ENCODE measurements around the gene MYO1F. TPM values are rescaled to one million over a fixed set of nuclear protein-coding genes. Genes with fewer than 3 reads are reported as not detected.
A peak's percentile ranks its signal among the peaks of the same experiment; 100 is the strongest.
"Not testable (repeated sequence)": the region's sequence is repeated elsewhere in the genome, so short reads cannot be mapped to it uniquely, and the experiment has no call there.

MYO1F gene
- total RNA-seq (2014; rRNA removed; shearing (Covaris generic); ENCODE audit: low replicate concordance) = not detected in 2 replicates

GRCh38 chr19:8577247-8577646 is at the start of gene MYO1F:
MYO1F (minus strand) TSS chr19:8577442; CDS start chr19:8577309, 133 bp downstream.
- Histone ChIP-seq H4K20me1 (ENCODE audit: insufficient read depth, low read depth, low read length) (0 out of 2 replicates have a peak, but pooled peaks cover 3% of the 10 kb centered on the region), H3K9me3 (ENCODE audit: low read length) (no peaks in the 10 kb centered on the region), H3K27ac (ENCODE audit: low read length) (no peak within 1 kb of the TSS), H3K79me2 (ENCODE audit: low read length) (no peaks in the 10 kb centered on the region), H3K9me2 (replicated peaks; ENCODE audit: insufficient read depth, low read length) (no peaks in the 10 kb centered on the region), H3K9ac (ENCODE audit: low read length) (no peak within 1 kb of the TSS), H3K4me1 (ENCODE audit: low read length) (no peaks in the 10 kb centered on the region), H3K4me2 (ENCODE audit: low read depth, low read length, poor library complexity, severe bottlenecking) (no peak within 1 kb of the TSS), H3K4me3 (ENCODE audit: low read length) (no peak within 1 kb of the TSS), H3K36me3 (ENCODE audit: insufficient read depth, low read length) (no peaks in the 10 kb centered on the region), H2AFZ (ENCODE audit: low read length) (no peak within 1 kb of the TSS), H3K27me3 (ENCODE audit: low read length) (no peaks in the 10 kb centered on the region)
- DNase-seq = no peak

GRCh38 chr19:8626842-8627241 is 49.6 kb upstream of the MYO1F start:
- Histone ChIP-seq H3K4me1 (ENCODE audit: low read length) (no peaks in the 10 kb centered on the region), H3K27me3 (ENCODE audit: low read length) (no peaks in the 10 kb centered on the region), H3K9me3 (ENCODE audit: low read length) (no peaks in the 10 kb centered on the region), H3K4me2 (ENCODE audit: low read depth, low read length, poor library complexity, severe bottlenecking) (no peak overlapping the region), H4K20me1 (ENCODE audit: insufficient read depth, low read depth, low read length) (no peaks in the 10 kb centered on the region), H2AFZ (ENCODE audit: low read length) (no peak overlapping the region), H3K9ac (ENCODE audit: low read length) (no peak overlapping the region), H3K4me3 (ENCODE audit: low read length) (no peak overlapping the region), H3K79me2 (ENCODE audit: low read length) (no peaks in the 10 kb centered on the region), H3K36me3 (ENCODE audit: insufficient read depth, low read length) (no peaks in the 10 kb centered on the region), H3K27ac (ENCODE audit: low read length) (no peak overlapping the region), H3K9me2 (replicated peaks; ENCODE audit: insufficient read depth, low read length) (no peaks in the 10 kb centered on the region)
- DNase-seq = no peak

GRCh38 chr19:8622886-8623285 is 45.6 kb upstream of the MYO1F start:
- H3K4me1 ChIP-seq (ENCODE audit: low read length); H3K4me2 ChIP-seq (ENCODE audit: low read depth, low read length, poor library complexity, severe bottlenecking); H3K9me3 ChIP-seq (ENCODE audit: low read length); H3K27ac ChIP-seq (ENCODE audit: low read length); H3K4me3 ChIP-seq (ENCODE audit: low read length); H3K27me3 ChIP-seq (ENCODE audit: low read length); H3K79me2 ChIP-seq (ENCODE audit: low read length); H3K36me3 ChIP-seq (ENCODE audit: insufficient read depth, low read length); DNase-seq; H3K9me2 ChIP-seq (replicated peaks; ENCODE audit: insufficient read depth, low read length); H4K20me1 ChIP-seq (ENCODE audit: insufficient read depth, low read depth, low read length); H3K9ac ChIP-seq (ENCODE audit: low read length); H2AFZ ChIP-seq (ENCODE audit: low read length): not testable (repeated sequence)

- no peak for DNase-seq
- no peaks in the 10 kb centered on the region for H3K79me2 ChIP-seq (ENCODE audit: low read length)
- no peak overlapping the region for H3K9ac ChIP-seq (ENCODE audit: low read length)
- no peak overlapping the region for H3K4me2 ChIP-seq (ENCODE audit: low read depth, low read length, poor library complexity, severe bottlenecking)
- no peaks in the 10 kb centered on the region for H3K9me2 ChIP-seq (replicated peaks; ENCODE audit: insufficient read depth, low read length)
- H3K27ac ChIP-seq (ENCODE audit: low read length) = no peak overlapping the region
- no peaks in the 10 kb centered on the region for H3K9me3 ChIP-seq (ENCODE audit: low read length)
- no peaks in the 10 kb centered on the region for H4K20me1 ChIP-seq (ENCODE audit: insufficient read depth, low read depth, low read length)
- no peak overlapping the region for H3K4me3 ChIP-seq (ENCODE audit: low read length)
- no peaks in the 10 kb centered on the region for H3K36me3 ChIP-seq (ENCODE audit: insufficient read depth, low read length)
- H3K4me1 ChIP-seq (ENCODE audit: low read length) = no peaks in the 10 kb centered on the region
- no peak overlapping the region for H2AFZ ChIP-seq (ENCODE audit: low read length)
- H3K27me3 ChIP-seq (ENCODE audit: low read length) = no peaks in the 10 kb centered on the region
These were observed 41.5 kb upstream of the MYO1F start for GRCh38 chr19:8618751-8619150.

- DNase-seq = no peak
- Histone ChIP-seq H3K36me3 (ENCODE audit: insufficient read depth, low read length) (no peaks in the 10 kb centered on the region), H3K9ac (ENCODE audit: low read length) (no peak overlapping the region), H3K9me2 (replicated peaks; ENCODE audit: insufficient read depth, low read length) (no peaks in the 10 kb centered on the region), H4K20me1 (ENCODE audit: insufficient read depth, low read depth, low read length) (no peaks in the 10 kb centered on the region), H3K79me2 (ENCODE audit: low read length) (no peaks in the 10 kb centered on the region), H3K9me3 (ENCODE audit: low read length) (no peaks in the 10 kb centered on the region), H3K4me1 (ENCODE audit: low read length) (no peaks in the 10 kb centered on the region), H3K4me2 (ENCODE audit: low read depth, low read length, poor library complexity, severe bottlenecking) (no peak overlapping the region), H3K4me3 (ENCODE audit: low read length) (no peak overlapping the region), H3K27me3 (ENCODE audit: low read length) (no peaks in the 10 kb centered on the region), H2AFZ (ENCODE audit: low read length) (no peak overlapping the region), H3K27ac (ENCODE audit: low read length) (no peak overlapping the region)
These were observed 40.7 kb upstream of the MYO1F start for GRCh38 chr19:8617984-8618383.

- not testable (repeated sequence) for H2AFZ ChIP-seq (ENCODE audit: low read length); DNase-seq; H3K27me3 ChIP-seq (ENCODE audit: low read length); H3K9me2 ChIP-seq (replicated peaks; ENCODE audit: insufficient read depth, low read length); H4K20me1 ChIP-seq (ENCODE audit: insufficient read depth, low read depth, low read length); H3K4me1 ChIP-seq (ENCODE audit: low read length); H3K27ac ChIP-seq (ENCODE audit: low read length); H3K9ac ChIP-seq (ENCODE audit: low read length); H3K79me2 ChIP-seq (ENCODE audit: low read length); H3K9me3 ChIP-seq (ENCODE audit: low read length); H3K4me2 ChIP-seq (ENCODE audit: low read depth, low read length, poor library complexity, severe bottlenecking); H3K36me3 ChIP-seq (ENCODE audit: insufficient read depth, low read length); H3K4me3 ChIP-seq (ENCODE audit: low read length)
These were observed 40.1 kb upstream of the MYO1F start for GRCh38 chr19:8617325-8617724.

- Histone ChIP-seq H3K4me2 (ENCODE audit: low read depth, low read length, poor library complexity, severe bottlenecking) (no peak overlapping the region), H3K9me2 (replicated peaks; ENCODE audit: insufficient read depth, low read length) (no peaks in the 10 kb centered on the region), H3K4me1 (ENCODE audit: low read length) (no peaks in the 10 kb centered on the region), H3K79me2 (ENCODE audit: low read length) (no peaks in the 10 kb centered on the region), H3K4me3 (ENCODE audit: low read length) (no peak overlapping the region), H3K27me3 (ENCODE audit: low read length) (no peaks in the 10 kb centered on the region), H2AFZ (ENCODE audit: low read length) (no peak overlapping the region), H4K20me1 (ENCODE audit: insufficient read depth, low read depth, low read length) (no peaks in the 10 kb centered on the region), H3K9ac (ENCODE audit: low read length) (no peak overlapping the region), H3K36me3 (ENCODE audit: insufficient read depth, low read length) (no peaks in the 10 kb centered on the region), H3K9me3 (ENCODE audit: low read length) (no peaks in the 10 kb centered on the region), H3K27ac (ENCODE audit: low read length) (no peak overlapping the region)
- DNase-seq = no peak
These were observed 39.6 kb upstream of the MYO1F start for GRCh38 chr19:8616861-8617260.

GRCh38 chr19:8615813-8616596 is 38.8 kb upstream of the MYO1F start:
- Histone ChIP-seq H3K27ac (ENCODE audit: low read length) (no peak overlapping the region), H3K4me3 (ENCODE audit: low read length) (no peak overlapping the region), H2AFZ (ENCODE audit: low read length) (no peak overlapping the region), H3K9me2 (replicated peaks; ENCODE audit: insufficient read depth, low read length) (no peaks in the 10 kb centered on the region), H3K4me2 (ENCODE audit: low read depth, low read length, poor library complexity, severe bottlenecking) (no peak overlapping the region), H3K27me3 (ENCODE audit: low read length) (no peaks in the 10 kb centered on the region), H3K4me1 (ENCODE audit: low read length) (no peaks in the 10 kb centered on the region), H3K36me3 (ENCODE audit: insufficient read depth, low read length) (no peaks in the 10 kb centered on the region), H4K20me1 (ENCODE audit: insufficient read depth, low read depth, low read length) (no peaks in the 10 kb centered on the region), H3K9me3 (ENCODE audit: low read length) (no peaks in the 10 kb centered on the region), H3K79me2 (ENCODE audit: low read length) (no peaks in the 10 kb centered on the region), H3K9ac (ENCODE audit: low read length) (no peak overlapping the region)
- peak; percentile 84 for DNase-seq
